WTC11 (cell line): Measurements from ENCODE around the gene NCAPD2. TPM values are rescaled to one million over a fixed set of nuclear protein-coding genes. Genes with fewer than 3 reads are reported as not detected.

Experiments used
- ATAC-seq: fragments of 200-7000 bp; cut with Tn5 transposase; 2 replicates; pipeline ENCODE4 v1.10.0; 2021; ENCODE audit warnings: mild to moderate bottlenecking, moderate library complexity
- CTCF ChIA-PET: fragments of 300-600 bp; sonication (Branson Sonifier 250); formaldehyde crosslinking; loops from one replicate; lab custom pipeline; 2021; ENCODE audit warnings: antibody characterized with exemption; lab: Charles Lee
- POLR2A ChIA-PET: fragments of 350-600 bp; sonication (Branson Sonifier 250); formaldehyde crosslinking; loops from one replicate; lab custom pipeline; 2021; ENCODE audit warnings: antibody characterized with exemption; lab: Charles Lee
- DNase-seq: peaks from one replicate; pipeline ENCODE4 v3.0.0; 2021; ENCODE audit warnings: low spot score
- H3K27ac Mint-ChIP-seq: 2 replicates; pipeline ENCODE4 v1.8.0; 2021; ENCODE audit warnings: mixed read lengths
- H3K27me3 Mint-ChIP-seq: 2 replicates; pipeline ENCODE4 v1.8.0; 2021; ENCODE audit warnings: low read depth, mild to moderate bottlenecking, moderate library complexity, mixed read lengths
- H3K36me3 Mint-ChIP-seq: 2 replicates; pipeline ENCODE4 v1.8.0; 2021; ENCODE audit warnings: mixed read lengths
- H3K4me1 Mint-ChIP-seq: 2 replicates; pipeline ENCODE4 v1.8.0; 2022; ENCODE audit warnings: mixed read lengths
- H3K4me3 Mint-ChIP-seq: 2 replicates; pipeline ENCODE4 v1.8.0; 2021; ENCODE audit warnings: mild to moderate bottlenecking, moderate library complexity, mixed read lengths
- H3K9me3 Mint-ChIP-seq: 2 replicates; pipeline ENCODE4 v1.8.0; 2021; ENCODE audit warnings: mixed read lengths
- CBFB ChIP-seq: sonication (generic); formaldehyde crosslinking; IDR thresholded peaks from 2 replicates; pipeline ENCODE4 v1.8.1; 2022; ENCODE audit warnings: mild to moderate bottlenecking, low read depth, missing genetic modification reagents
- NR2C2 ChIP-seq: sonication (generic); formaldehyde crosslinking; IDR thresholded peaks from 2 replicates; pipeline ENCODE4 v1.8.0; 2022; ENCODE audit warnings: mild to moderate bottlenecking, missing genetic modification reagents
- RELA ChIP-seq: sonication (generic); formaldehyde crosslinking; IDR thresholded peaks from 2 replicates; pipeline ENCODE4 v1.8.1; 2022; ENCODE audit warnings: missing genetic modification reagents, mild to moderate bottlenecking, borderline replicate concordance
- SP1 ChIP-seq: sonication (generic); formaldehyde crosslinking; conservative IDR thresholded peaks from 2 replicates; pipeline ENCODE4 v1.8.1; 2022; ENCODE audit warnings: missing genetic modification reagents
- ZNF121 ChIP-seq: sonication (generic); formaldehyde crosslinking; IDR thresholded peaks from 2 replicates; pipeline ENCODE4 v1.8.0; 2023; ENCODE audit warnings: missing genetic modification reagents
- ZNF219 ChIP-seq: sonication (generic); formaldehyde crosslinking; IDR thresholded peaks from 2 replicates; pipeline ENCODE4 v1.8.0; 2023; ENCODE audit warnings: missing genetic modification reagents, mild to moderate bottlenecking, borderline replicate concordance
- ZNF232 ChIP-seq: sonication (generic); formaldehyde crosslinking; IDR thresholded peaks from 2 replicates; pipeline ENCODE4 v1.8.0; 2022; ENCODE audit warnings: mild to moderate bottlenecking, missing genetic modification reagents
- total RNA-seq: library from RNA; stranded (reverse); gene quantifications from 3 replicates; pipeline ENCODE4 v1.2.3, GENCODE V29; 2021
- TF ChIP-seq, protein P1 (sequence below): sonication (generic); formaldehyde crosslinking; IDR thresholded peaks from 2 replicates; pipeline ENCODE4 v1.8.0; 2022; ENCODE audit warnings: mild to moderate bottlenecking, missing genetic modification reagents
- TF ChIP-seq, protein P2 (sequence below): sonication (generic); formaldehyde crosslinking; IDR thresholded peaks from 2 replicates; pipeline ENCODE4 v1.8.0; 2023; ENCODE audit warnings: missing genetic modification reagents, mild to moderate bottlenecking, borderline replicate concordance
- TF ChIP-seq, protein P3 (sequence below): fragments of 250-450 bp; sonication (Bioruptor Pico); IDR thresholded peaks from 2 replicates; pipeline ENCODE4 v1.9.0; 2021; ENCODE audit warnings: mild to moderate bottlenecking
- TF ChIP-seq, protein P4 (sequence below): sonication (generic); formaldehyde crosslinking; IDR thresholded peaks from 2 replicates; pipeline ENCODE4 v1.8.0; 2022; ENCODE audit warnings: mild to moderate bottlenecking, missing genetic modification reagents
- TF ChIP-seq, protein P5 (sequence below): fragments of 200-600 bp; IDR thresholded peaks from 2 replicates; pipeline ENCODE4 v1.8.0; 2022; ENCODE audit warnings: antibody characterized with exemption

The NCAPD2 gene
- total RNA-seq, 1 experiment from 2014 or later = 141 TPM

DNA sequence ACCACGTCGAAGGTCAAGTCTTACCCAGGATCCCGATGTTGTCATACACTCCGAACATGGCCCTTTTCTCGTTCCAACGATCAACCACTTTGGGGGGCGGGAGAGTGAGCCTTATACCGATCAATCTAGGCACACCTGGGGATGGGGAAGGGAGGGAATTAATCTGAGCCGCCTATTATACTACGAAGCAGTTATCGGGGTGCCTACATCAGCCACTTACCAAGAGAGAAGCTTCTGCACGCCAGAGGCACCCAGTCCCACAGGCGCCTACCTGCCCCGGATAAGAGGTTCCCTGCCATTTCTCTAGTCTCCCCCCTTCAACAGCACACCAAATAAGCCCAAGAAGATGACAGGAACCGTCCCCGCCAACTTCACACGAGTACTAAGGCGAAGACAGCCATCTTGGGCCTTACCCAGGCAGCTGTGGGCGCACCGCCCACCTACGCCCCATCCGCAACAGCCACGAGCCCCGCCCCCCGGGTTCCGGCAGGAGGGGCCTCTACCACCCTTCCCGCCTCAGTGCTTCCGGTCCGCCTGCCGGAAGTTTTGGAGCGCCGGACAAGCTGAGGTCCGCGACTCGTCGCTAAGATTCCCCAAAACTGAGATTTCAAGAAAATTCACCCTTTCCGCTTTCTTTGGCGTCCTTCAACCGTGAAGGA is 935 bp upstream of the NCAPD2 start, which contains the start of gene MRPL51 (continued):
- TF ChIP-seq, protein P1, sequence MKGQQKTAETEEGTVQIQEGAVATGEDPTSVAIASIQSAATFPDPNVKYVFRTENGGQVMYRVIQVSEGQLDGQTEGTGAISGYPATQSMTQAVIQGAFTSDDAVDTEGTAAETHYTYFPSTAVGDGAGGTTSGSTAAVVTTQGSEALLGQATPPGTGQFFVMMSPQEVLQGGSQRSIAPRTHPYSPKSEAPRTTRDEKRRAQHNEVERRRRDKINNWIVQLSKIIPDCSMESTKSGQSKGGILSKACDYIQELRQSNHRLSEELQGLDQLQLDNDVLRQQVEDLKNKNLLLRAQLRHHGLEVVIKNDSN (CRISPR knock-in tag) = peak; percentile 54; the same call in 1 of the 2 replicates
- no peak for TF ChIP-seq RELA (CRISPR knock-in tag)

DNA sequence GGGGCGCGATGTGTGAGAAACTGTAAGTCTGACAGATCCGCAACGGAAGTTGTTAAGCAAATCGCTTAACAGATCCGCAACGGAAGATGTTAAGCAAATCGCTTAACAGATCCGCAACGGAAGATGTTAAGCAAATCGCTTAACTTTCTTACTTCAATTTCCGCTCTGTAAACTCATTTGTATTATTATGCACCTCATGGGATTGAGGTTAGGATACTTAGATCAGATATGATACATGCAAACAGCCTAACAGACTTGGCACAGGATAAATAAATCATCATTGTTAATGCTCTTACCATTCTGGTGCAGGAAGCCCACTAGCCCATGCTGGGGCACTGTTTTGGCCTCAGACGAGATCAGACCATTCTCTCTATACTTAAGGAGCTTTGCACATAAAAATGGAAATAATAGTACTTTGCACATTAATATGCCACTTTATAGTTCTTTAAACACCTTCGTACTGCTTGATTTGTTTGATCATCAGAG is 399 bp downstream of the NCAPD2 start:
- ChIA-PET POLR2A (interaction anchor here (0.9 to 1.0 kb wide), 2 partner anchors 24 to 40 kb away, joined by 3 to 4 read pairs; partner anchors contain the start of genes GAPDH and VAMP1), CTCF (interaction anchor here (0.6 to 1.9 kb wide), 2 partner anchors 12 to 44 kb away, joined by 3 to 5 read pairs; no protein-coding TSS in a partner anchor)
- no peaks in the 10 kb centered on the region for H3K9me3 Mint-ChIP-seq
- H3K4me1 Mint-ChIP-seq = peaks cover 25% of the 10 kb centered on the region
- TF ChIP-seq SP1 (CRISPR knock-in tag) (no peak), NR2C2 (CRISPR knock-in tag) (no peak), CBFB (CRISPR knock-in tag) (no peak), ZNF219 (CRISPR knock-in tag) (no peak), ZNF121 (no peak), ZNF232 (CRISPR knock-in tag) (0 out of 2 replicates have a peak, but pooled peaks have one; percentile 55)
- TF ChIP-seq, protein P2, sequence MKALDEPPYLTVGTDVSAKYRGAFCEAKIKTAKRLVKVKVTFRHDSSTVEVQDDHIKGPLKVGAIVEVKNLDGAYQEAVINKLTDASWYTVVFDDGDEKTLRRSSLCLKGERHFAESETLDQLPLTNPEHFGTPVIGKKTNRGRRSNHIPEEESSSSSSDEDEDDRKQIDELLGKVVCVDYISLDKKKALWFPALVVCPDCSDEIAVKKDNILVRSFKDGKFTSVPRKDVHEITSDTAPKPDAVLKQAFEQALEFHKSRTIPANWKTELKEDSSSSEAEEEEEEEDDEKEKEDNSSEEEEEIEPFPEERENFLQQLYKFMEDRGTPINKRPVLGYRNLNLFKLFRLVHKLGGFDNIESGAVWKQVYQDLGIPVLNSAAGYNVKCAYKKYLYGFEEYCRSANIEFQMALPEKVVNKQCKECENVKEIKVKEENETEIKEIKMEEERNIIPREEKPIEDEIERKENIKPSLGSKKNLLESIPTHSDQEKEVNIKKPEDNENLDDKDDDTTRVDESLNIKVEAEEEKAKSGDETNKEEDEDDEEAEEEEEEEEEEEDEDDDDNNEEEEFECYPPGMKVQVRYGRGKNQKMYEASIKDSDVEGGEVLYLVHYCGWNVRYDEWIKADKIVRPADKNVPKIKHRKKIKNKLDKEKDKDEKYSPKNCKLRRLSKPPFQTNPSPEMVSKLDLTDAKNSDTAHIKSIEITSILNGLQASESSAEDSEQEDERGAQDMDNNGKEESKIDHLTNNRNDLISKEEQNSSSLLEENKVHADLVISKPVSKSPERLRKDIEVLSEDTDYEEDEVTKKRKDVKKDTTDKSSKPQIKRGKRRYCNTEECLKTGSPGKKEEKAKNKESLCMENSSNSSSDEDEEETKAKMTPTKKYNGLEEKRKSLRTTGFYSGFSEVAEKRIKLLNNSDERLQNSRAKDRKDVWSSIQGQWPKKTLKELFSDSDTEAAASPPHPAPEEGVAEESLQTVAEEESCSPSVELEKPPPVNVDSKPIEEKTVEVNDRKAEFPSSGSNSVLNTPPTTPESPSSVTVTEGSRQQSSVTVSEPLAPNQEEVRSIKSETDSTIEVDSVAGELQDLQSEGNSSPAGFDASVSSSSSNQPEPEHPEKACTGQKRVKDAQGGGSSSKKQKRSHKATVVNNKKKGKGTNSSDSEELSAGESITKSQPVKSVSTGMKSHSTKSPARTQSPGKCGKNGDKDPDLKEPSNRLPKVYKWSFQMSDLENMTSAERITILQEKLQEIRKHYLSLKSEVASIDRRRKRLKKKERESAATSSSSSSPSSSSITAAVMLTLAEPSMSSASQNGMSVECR (CRISPR knock-in tag) = 0 out of 2 replicates have a peak, but pooled peaks have one; percentile 4
- TF ChIP-seq, protein P3, sequence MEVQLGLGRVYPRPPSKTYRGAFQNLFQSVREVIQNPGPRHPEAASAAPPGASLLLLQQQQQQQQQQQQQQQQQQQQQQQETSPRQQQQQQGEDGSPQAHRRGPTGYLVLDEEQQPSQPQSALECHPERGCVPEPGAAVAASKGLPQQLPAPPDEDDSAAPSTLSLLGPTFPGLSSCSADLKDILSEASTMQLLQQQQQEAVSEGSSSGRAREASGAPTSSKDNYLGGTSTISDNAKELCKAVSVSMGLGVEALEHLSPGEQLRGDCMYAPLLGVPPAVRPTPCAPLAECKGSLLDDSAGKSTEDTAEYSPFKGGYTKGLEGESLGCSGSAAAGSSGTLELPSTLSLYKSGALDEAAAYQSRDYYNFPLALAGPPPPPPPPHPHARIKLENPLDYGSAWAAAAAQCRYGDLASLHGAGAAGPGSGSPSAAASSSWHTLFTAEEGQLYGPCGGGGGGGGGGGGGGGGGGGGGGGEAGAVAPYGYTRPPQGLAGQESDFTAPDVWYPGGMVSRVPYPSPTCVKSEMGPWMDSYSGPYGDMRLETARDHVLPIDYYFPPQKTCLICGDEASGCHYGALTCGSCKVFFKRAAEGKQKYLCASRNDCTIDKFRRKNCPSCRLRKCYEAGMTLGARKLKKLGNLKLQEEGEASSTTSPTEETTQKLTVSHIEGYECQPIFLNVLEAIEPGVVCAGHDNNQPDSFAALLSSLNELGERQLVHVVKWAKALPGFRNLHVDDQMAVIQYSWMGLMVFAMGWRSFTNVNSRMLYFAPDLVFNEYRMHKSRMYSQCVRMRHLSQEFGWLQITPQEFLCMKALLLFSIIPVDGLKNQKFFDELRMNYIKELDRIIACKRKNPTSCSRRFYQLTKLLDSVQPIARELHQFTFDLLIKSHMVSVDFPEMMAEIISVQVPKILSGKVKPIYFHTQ (CRISPR knock-in tag) = 0 out of 2 replicates have a peak, but pooled peaks have one; percentile 44
- TF ChIP-seq, protein P4, sequence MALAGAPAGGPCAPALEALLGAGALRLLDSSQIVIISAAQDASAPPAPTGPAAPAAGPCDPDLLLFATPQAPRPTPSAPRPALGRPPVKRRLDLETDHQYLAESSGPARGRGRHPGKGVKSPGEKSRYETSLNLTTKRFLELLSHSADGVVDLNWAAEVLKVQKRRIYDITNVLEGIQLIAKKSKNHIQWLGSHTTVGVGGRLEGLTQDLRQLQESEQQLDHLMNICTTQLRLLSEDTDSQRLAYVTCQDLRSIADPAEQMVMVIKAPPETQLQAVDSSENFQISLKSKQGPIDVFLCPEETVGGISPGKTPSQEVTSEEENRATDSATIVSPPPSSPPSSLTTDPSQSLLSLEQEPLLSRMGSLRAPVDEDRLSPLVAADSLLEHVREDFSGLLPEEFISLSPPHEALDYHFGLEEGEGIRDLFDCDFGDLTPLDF = 0 out of 2 replicates have a peak, but pooled peaks have one; percentile 3
- TF ChIP-seq, protein P5, sequence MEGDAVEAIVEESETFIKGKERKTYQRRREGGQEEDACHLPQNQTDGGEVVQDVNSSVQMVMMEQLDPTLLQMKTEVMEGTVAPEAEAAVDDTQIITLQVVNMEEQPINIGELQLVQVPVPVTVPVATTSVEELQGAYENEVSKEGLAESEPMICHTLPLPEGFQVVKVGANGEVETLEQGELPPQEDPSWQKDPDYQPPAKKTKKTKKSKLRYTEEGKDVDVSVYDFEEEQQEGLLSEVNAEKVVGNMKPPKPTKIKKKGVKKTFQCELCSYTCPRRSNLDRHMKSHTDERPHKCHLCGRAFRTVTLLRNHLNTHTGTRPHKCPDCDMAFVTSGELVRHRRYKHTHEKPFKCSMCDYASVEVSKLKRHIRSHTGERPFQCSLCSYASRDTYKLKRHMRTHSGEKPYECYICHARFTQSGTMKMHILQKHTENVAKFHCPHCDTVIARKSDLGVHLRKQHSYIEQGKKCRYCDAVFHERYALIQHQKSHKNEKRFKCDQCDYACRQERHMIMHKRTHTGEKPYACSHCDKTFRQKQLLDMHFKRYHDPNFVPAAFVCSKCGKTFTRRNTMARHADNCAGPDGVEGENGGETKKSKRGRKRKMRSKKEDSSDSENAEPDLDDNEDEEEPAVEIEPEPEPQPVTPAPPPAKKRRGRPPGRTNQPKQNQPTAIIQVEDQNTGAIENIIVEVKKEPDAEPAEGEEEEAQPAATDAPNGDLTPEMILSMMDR = no peak
- DNase-seq (no peak), ATAC-seq (peak; percentile 35; the same call in 1 of the 2 replicates)
- H3K36me3 Mint-ChIP-seq = peaks cover 52% of the 10 kb centered on the region
- peak overlapping the region; percentile 93 for H3K4me3 Mint-ChIP-seq
- no peaks in the 10 kb centered on the region for H3K27me3 Mint-ChIP-seq
- peak overlapping the region; percentile 94 for H3K27ac Mint-ChIP-seq
